ENCODE measurements around the gene RPS16. TPM values are rescaled to one million over a fixed set of nuclear protein-coding genes. Genes with fewer than 3 reads are reported as not detected.

The RPS16 gene
- total and polyA plus RNA-seq, 2 of the 13 experiments (the other 11 are each of a cell fraction or from before 2014, with no cell fraction given): 488 to 2,583 TPM

DNA sequence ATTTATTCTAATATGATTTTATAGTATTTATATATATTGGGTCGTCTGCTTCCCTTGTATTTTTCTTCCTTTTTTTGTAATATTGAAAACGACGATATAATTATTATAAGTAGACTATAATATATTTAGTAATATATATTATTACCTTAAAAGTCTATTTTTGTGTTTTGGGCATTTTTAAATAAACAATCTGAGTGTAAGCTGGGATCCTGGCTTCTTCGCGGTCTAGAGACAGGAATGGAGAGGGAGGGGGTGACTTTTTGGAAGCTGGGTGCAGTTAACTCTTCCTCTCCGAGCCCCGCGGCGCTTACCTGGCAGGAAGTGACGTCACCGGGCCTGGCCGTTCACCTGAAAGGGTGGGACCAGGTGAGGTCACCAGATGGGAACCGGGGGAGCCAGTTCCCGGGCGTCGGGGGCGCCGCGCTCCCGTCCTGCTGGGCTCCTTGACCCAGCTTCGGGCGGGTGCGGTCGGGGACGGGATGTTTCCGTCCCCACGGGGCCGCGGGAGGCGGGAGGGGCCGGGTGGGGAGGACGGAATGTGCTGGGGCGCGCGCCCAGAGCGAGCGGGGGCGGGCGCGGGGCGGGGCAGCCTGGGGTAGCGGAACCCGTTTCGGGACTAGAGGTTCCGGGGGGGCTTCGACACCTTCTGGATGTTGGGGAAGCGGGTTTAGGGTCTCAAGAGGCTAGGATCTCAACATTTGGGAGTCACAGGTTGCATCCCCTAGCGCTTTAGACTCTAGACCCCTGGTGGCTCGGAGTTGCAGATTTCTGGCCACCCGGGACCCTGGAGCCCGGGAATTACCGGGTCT, 26.3 kb downstream of the RPS16 start (continued):
- TF ChIP-seq ZSCAN29 (CRISPR knock-in tag; conservative IDR thresholded peaks at IDR 0.05): no peak
- TF ChIP-seq, protein P1, sequence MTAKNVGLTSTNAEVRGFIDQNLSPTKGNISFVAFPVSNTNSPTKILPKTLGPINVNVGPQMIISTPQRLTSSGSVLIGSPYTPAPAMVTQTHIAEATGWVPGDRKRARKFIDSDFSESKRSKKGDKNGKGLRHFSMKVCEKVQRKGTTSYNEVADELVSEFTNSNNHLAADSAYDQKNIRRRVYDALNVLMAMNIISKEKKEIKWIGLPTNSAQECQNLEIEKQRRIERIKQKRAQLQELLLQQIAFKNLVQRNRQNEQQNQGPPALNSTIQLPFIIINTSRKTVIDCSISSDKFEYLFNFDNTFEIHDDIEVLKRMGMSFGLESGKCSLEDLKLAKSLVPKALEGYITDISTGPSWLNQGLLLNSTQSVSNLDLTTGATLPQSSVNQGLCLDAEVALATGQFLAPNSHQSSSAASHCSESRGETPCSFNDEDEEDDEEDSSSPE (CRISPR knock-in tag; IDR thresholded peaks at IDR 0.05): no peak
- TF ChIP-seq KLF15 (CRISPR knock-in tag; IDR thresholded peaks at IDR 0.05; ENCODE audit: borderline replicate concordance): no peak
- no peak for TF ChIP-seq NFIB (CRISPR knock-in tag; IDR thresholded peaks at IDR 0.05; ENCODE audit: borderline replicate concordance)
- peak; percentile 88 for TF ChIP-seq GABPB1 (CRISPR knock-in tag; IDR thresholded peaks at IDR 0.05)
- TF ChIP-seq ZNF766 (CRISPR knock-in tag; IDR thresholded peaks at IDR 0.05; ENCODE audit: borderline replicate concordance): no peak
- TF ChIP-seq CREM (IDR thresholded peaks at IDR 0.05): peak; percentile 89
- TF ChIP-seq CREM (CRISPR knock-in tag; IDR thresholded peaks at IDR 0.05): peak; percentile 45; the same call in 1 of the 2 replicates
- TF ChIP-seq, protein P2, sequence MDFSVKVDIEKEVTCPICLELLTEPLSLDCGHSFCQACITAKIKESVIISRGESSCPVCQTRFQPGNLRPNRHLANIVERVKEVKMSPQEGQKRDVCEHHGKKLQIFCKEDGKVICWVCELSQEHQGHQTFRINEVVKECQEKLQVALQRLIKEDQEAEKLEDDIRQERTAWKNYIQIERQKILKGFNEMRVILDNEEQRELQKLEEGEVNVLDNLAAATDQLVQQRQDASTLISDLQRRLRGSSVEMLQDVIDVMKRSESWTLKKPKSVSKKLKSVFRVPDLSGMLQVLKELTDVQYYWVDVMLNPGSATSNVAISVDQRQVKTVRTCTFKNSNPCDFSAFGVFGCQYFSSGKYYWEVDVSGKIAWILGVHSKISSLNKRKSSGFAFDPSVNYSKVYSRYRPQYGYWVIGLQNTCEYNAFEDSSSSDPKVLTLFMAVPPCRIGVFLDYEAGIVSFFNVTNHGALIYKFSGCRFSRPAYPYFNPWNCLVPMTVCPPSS (IDR thresholded peaks at IDR 0.05): no peak
- TF ChIP-seq SMC3 (IDR thresholded peaks at IDR 0.05; ENCODE audit: low read length): no peak
- TF ChIP-seq KDM4B (CRISPR knock-in tag; IDR thresholded peaks at IDR 0.05): no peak
- no peak for TF ChIP-seq ZNF260 (CRISPR knock-in tag; IDR thresholded peaks at IDR 0.05; ENCODE audit: borderline replicate concordance, low read depth)
- TF ChIP-seq, protein P3, sequence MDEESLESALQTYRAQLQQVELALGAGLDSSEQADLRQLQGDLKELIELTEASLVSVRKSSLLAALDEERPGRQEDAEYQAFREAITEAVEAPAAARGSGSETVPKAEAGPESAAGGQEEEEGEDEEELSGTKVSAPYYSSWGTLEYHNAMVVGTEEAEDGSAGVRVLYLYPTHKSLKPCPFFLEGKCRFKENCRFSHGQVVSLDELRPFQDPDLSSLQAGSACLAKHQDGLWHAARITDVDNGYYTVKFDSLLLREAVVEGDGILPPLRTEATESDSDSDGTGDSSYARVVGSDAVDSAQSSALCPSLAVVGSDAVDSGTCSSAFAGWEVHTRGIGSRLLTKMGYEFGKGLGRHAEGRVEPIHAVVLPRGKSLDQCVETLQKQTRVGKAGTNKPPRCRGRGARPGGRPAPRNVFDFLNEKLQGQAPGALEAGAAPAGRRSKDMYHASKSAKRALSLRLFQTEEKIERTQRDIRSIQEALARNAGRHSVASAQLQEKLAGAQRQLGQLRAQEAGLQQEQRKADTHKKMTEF (CRISPR knock-in tag; IDR thresholded peaks at IDR 0.05): no peak
- no peak for TF ChIP-seq DPF2 (CRISPR knock-in tag; IDR thresholded peaks at IDR 0.05; ENCODE audit: borderline replicate concordance, low read depth)
- TF ChIP-seq, protein P4, sequence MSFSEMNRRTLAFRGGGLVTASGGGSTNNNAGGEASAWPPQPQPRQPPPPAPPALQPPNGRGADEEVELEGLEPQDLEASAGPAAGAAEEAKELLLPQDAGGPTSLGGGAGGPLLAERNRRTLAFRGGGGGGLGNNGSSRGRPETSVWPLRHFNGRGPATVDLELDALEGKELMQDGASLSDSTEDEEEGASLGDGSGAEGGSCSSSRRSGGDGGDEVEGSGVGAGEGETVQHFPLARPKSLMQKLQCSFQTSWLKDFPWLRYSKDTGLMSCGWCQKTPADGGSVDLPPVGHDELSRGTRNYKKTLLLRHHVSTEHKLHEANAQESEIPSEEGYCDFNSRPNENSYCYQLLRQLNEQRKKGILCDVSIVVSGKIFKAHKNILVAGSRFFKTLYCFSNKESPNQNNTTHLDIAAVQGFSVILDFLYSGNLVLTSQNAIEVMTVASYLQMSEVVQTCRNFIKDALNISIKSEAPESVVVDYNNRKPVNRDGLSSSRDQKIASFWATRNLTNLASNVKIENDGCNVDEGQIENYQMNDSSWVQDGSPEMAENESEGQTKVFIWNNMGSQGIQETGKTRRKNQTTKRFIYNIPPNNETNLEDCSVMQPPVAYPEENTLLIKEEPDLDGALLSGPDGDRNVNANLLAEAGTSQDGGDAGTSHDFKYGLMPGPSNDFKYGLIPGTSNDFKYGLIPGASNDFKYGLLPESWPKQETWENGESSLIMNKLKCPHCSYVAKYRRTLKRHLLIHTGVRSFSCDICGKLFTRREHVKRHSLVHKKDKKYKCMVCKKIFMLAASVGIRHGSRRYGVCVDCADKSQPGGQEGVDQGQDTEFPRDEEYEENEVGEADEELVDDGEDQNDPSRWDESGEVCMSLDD (CRISPR knock-in tag; IDR thresholded peaks at IDR 0.05; ENCODE audit: borderline replicate concordance): no peak
- TF ChIP-seq, protein P5, sequence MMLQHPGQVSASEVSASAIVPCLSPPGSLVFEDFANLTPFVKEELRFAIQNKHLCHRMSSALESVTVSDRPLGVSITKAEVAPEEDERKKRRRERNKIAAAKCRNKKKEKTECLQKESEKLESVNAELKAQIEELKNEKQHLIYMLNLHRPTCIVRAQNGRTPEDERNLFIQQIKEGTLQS (CRISPR knock-in tag; IDR thresholded peaks at IDR 0.05): peak; percentile 70; the same call in 1 of the 2 replicates
- TF ChIP-seq, protein P6, sequence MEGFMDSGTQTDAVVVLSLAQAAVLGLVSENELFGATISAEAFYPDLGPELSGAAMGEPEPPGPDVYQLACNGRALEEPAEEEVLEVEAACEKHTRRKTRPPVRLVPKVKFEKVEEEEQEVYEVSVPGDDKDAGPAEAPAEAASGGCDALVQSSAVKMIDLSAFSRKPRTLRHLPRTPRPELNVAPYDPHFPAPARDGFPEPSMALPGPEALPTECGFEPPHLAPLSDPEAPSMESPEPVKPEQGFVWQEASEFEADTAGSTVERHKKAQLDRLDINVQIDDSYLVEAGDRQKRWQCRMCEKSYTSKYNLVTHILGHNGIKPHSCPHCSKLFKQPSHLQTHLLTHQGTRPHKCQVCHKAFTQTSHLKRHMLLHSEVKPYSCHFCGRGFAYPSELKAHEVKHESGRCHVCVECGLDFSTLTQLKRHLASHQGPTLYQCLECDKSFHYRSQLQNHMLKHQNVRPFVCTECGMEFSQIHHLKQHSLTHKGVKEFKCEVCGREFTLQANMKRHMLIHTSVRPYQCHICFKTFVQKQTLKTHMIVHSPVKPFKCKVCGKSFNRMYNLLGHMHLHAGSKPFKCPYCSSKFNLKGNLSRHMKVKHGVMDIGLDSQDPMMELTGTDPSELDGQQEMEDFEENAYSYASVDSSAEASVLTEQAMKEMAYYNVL (CRISPR knock-in tag; IDR thresholded peaks at IDR 0.05; ENCODE audit: borderline replicate concordance): no peak
- no peak for TF ChIP-seq RFXANK (CRISPR knock-in tag; IDR thresholded peaks at IDR 0.05)
- 0 out of 3 replicates have a peak, but pooled peaks have one; percentile 37 for TF ChIP-seq MXI1 (IDR thresholded peaks at IDR 0.05; ENCODE audit: borderline replicate concordance, low read depth, low read length)
- 0 out of 2 replicates have a peak, but pooled peaks have one; percentile 19 for TF ChIP-seq ZNF891 (CRISPR knock-in tag; IDR thresholded peaks at IDR 0.05)

All from HepG2 (cell line).